ENCODE measurements around the gene KCNMA1.

DNA sequence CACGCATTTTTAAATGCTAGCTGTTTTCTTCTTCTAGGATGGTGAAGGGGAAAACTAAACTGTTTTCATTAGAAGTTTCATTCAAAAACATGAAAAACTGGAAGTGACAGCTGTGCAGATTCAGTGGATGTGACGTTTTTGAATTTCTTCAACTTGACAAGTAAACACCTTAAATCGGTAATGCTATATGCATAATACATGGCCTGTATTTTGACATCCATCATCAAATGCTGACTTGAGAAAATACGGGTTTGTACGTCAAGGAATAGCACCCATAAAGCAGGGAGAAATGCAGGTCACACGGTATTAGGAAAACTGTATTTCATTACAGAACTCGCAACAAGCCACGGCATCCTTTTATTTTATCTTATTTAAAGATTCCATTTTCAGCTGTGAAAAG lies 720.5 kb downstream of the KCNMA1 start:
- TF ChIP-seq, protein P1, sequence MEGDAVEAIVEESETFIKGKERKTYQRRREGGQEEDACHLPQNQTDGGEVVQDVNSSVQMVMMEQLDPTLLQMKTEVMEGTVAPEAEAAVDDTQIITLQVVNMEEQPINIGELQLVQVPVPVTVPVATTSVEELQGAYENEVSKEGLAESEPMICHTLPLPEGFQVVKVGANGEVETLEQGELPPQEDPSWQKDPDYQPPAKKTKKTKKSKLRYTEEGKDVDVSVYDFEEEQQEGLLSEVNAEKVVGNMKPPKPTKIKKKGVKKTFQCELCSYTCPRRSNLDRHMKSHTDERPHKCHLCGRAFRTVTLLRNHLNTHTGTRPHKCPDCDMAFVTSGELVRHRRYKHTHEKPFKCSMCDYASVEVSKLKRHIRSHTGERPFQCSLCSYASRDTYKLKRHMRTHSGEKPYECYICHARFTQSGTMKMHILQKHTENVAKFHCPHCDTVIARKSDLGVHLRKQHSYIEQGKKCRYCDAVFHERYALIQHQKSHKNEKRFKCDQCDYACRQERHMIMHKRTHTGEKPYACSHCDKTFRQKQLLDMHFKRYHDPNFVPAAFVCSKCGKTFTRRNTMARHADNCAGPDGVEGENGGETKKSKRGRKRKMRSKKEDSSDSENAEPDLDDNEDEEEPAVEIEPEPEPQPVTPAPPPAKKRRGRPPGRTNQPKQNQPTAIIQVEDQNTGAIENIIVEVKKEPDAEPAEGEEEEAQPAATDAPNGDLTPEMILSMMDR (conservative IDR thresholded peaks at IDR 0.05): no peak
- TF ChIP-seq EZH2 (IDR thresholded peaks at IDR 0.05; ENCODE audit: low read depth): no peak

Data from PC-9 (cell line).